Activated CD4-positive, alpha-beta T cell treated with anti-CD3 and anti-CD28 coated beads for 24 hours (primary cell): ENCODE measurements around the gene EPB41L4B.

Source experiments
- DNase-seq, 2 donors: peaks; one replicate each; pipeline ENCODE4 v3.0.0-alpha.2; 2020; ENCODE audit warnings: low read depth in 2 of 2

The EPB41L4B gene

DNA sequence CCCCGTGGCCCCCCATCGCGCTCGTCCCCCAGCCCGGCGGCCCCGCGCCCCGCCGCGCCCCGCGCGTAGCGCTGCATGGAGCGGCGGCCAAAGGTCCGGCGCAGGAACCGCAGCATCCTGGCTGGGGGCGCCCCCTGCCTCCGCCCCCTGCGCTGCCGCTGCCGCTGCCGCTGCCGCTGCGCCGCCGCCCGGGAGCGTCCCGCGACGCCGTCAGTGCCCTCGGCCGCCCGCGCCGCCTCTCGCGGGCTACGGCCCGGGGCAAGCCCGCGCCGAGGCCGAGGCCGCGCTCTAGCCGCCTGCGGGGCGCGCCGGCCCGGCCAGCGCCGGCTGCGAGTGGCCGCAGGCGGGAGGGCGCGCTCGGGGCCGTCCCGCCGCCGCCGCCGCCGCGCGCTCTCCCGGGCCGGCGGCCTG is 523 bp downstream of the EPB41L4B start:
- no peak for DNase-seq

DNA sequence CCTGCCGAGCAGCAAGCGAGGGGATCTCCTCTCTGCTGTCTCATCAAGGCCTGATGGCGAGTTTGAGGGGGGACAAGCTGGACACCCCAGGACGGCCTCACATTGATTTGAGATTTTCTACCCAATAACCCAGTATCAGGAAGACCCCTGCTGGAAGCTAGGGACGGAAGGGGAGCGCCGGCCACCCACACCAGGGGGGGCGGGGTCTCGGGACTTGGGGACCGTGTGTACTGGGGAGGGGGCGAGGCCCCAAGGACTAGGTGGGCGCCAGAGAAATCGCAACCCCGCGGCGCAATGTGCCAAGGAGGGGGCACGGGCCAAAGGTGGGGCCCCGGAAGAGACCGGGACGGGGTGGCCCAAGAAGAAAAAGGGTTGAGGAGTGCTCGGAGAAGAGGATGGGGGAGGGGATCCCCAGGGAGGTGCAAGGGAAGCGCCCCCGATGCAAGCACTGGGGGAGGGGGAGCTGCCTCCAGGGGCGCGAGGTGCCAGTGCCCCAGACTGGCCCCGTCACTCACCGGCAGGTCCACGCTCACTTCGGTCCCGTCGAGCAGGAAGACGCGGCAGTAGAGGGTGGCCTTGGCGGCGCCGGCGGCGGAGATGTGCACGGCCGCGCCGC is 1.1 kb downstream of the EPB41L4B start:
- DNase-seq, result no peak

DNA sequence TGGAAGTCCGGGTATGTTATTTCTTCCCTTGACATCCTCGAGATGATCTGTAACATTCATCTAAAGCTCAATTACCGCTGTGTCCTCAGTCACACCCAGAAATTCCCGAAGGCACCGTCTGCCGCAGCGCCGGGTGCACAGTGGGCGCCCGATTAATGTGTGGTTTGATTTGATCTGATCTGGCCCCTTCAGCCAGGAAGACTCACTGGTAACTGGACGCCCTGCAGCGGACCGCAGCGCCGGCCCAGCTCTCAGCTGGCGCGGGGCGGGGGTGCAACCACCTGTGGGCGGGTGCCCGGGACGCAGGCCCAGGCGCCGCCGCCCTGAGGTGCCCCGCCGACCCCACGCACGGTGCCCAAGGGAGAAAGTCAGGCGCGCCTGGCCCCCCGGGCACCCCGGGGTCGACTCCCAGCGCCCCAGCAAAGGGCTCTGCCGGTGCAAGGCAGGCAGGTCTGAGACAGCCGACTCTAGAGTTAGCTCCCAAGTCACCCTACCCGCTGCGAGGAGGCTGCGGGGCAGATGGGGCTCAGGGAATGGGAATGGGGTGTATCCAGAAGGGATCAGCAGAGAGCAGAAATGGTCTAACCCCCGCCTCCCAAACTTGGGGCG is 1.7 kb downstream of the EPB41L4B start:
- no peak for DNase-seq

DNA sequence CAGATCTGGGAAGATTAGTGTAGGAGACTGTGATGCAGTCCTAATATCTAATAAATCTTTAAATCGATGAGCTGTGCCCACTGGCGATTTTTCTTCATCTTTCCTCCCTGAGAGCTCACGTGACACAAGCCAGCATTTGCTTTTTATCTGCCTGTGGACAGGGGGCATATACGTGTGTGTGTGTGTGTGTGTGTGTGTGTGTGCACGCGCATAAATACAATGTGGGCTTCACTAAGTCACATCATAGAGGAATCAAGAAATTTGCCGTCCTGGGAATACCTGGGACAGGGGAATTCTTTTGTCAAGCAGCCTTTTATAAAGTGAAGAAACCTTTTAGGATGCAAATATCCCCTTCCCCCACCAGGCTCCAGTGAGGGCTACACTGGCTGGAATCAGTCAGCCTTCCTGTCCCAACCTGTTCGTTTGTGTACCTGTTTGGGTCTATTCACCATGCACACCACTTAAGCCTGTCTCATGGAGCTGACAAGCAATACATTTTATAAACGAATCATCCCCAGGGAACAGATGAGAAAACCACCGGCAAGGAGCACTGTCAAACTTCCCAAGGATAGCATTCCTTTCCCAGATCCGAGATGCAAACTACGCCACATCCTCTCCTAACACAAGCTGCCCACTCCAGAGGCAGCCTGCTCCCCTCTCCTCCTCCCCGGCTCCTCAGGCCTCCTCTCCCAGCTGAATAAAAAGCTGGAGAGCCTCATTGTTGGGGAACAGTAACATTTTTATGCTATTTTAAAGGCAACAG is 2.7 kb downstream of the EPB41L4B start:
- DNase-seq, result no peak

DNA sequence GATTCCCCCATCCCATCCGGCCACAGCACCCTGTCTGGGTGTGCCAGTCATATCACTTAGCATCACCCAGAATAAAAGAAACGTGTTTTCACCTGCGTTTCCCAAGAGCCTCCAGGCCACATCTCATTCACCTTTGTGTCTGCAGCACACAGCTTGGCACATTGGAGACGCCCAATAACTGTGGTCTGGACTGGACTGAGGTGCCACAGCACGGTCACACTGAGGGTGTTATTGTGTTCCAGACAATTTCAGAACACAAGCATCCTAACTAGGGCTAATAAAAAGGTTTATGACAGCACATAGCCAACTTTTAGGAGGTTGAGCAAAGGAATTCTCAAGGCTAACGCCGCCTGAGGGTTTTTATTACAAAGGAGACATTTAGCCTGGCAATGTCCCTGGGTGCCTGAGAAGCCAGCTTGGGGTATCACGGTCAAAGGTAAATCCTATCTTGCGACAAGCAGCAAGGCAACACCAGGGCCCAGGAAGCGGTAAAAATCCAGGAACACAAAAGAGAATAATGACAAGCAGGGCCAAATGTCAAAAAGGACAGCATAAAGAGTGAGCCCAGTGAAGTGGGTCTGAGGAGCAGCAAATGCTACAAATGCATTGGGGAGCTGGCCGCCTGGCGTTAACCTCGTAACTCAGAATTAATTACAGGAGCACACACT is 3.4 kb downstream of the EPB41L4B start:
- DNase-seq, result no peak

DNA sequence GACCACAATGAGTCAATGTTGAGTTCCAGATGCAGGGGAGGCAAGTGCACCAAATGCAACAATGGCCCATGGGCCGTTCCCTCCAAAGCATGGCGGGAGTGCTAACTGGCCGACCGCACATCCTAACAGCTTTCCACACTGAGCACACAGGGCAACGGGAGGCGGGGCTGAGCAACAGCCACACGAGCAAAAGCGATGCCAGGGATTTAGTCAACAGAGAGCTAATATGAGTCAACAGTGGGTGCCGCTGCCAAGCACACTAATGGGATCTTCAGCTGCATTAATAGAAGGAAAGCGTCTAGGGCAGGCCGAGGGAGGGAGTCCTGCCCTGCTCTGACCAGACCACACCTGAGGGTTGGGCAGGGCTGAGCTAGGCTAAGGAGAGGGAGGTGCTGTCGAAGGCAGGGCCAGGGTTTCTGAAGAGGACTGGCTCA is 4.6 kb downstream of the EPB41L4B start:
- no peak for DNase-seq

DNA sequence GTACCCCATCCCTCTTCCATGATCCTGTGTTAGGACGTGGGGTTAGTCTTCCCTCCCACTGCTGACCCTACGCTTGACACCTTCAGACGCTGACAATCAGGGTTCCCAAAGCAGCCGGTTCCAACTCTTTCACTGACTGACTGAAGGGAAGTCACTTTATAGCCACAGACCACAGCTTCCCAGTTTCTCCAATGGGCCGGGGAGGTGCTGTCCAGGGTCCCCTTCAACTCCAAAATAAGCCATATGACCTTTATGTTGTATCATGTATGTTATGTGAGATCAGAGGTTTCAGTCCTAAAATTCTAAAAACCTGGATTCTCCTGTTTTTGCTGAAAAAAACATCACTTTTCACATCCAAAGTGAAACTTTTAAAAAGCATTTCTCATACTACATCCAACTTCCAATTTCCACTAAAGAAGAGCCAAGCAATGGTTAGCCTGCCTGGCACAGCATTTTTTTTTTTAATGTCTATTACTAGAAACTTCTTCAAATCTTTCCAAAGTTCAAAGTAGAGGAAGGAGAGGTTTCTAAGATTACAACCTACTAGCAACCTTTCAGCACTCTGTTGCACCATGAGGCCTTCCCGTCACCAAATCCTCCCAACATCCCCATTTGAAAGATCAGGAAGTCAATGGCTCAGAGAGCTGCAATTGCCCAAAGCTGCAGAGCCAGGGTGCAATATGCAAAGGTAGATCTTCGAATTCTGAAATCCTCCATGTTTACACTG is 5.2 kb downstream of the EPB41L4B start:
- no peak for DNase-seq

DNA sequence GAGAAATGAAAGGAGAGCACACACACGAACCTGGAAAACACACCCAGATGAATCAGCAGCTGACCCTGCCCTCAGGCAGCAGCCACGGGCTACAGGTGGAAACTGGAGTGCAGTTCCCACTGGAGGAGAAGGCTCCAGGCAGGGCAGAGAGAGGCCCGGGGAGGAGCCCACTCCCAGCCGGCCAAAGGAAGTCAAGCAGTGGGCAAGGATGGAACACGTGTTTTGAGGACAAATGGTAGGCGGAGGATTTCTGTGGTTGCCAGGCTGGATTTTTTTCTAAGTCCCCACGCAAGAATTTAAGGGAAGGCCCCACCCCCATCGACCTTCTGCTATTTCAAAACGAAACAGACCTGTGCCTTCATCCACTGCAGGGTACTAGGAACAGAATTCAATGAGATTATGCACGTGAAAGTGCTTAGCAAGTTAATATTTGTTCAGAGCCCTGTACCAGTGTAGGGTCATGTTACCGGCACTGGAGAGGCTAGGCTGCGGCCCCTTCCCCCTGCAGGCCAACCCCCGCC is 6.8 kb downstream of the EPB41L4B start:
- no peak for DNase-seq

DNA sequence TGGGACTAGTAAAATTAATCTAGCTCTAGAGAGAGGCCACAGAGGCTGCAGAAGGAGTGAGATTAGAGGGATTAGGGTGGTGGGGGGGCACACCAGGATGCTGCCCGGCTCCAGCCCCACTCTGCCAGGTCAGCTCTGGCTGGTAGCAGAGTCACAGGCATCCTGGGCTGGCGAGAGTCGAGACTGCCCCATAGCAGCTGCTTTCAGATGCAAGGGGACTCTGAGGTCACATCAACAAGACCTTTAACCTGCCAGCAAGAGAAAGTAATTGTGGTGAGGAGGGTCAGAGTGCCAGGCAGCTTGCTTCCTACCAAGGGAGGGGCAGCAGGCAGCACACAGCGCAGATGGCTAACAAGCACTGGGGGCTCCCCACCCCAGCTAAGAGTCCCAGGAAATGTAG is 7.5 kb downstream of the EPB41L4B start:
- DNase-seq, result no peak

DNA sequence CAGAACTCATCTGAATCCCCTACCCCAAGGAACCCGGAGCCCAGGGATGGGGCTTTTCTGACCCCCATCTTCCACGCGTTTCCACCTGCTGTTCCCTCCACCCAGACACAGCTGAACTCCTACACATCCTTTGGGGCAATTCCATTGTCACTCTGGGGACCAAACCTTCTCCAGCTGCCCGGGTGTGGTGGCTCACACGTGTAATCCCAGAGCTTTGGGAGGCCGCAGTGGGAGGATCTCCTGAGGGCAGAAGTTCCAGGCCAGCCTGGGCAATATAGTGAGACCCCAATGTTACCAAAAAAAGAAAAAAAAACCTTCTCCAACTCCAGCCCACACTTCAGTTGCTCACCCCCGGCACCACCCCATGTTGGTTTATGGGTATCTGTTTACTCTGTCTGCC is 8.1 kb downstream of the EPB41L4B start:
- no peak for DNase-seq

DNA sequence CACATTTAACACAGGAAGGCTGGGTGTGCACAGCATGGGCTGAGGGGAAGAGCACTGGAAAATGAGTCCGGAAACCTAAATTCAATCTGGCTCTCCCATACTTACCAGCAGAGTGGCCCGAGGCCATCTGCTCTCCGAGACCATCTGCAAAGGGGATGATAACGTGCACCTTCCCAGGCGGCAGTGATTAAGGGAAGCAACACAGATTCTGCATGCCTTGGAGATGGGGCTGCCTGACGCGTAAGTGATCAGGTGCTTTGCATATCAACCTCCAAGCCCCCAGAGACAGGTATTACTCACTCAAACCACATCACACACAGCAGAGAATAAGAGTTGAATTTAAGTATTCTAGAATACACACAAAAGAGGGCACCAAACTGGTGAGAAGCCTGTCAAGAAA is 9.1 kb downstream of the EPB41L4B start:
- DNase-seq, result no peak

DNA sequence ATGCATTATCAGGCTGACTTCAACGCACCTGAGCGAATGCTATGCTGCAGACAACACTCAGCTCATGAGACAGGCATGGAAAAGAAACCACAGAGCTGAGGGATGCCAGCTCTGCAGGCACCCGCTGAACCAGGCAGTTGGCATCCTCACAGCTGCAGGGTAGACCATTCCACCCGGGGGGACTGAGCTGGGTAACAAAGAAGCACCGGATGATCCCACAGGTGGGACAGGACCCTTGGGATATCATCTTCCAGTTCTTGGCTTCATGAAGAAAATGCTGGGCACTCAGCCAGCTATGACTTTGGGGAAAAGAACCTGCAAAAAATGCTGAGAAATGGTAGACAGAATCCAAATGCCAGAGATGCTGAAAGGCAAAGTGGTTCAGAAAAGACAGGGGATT is 9.6 kb downstream of the EPB41L4B start:
- no peak for DNase-seq

DNA sequence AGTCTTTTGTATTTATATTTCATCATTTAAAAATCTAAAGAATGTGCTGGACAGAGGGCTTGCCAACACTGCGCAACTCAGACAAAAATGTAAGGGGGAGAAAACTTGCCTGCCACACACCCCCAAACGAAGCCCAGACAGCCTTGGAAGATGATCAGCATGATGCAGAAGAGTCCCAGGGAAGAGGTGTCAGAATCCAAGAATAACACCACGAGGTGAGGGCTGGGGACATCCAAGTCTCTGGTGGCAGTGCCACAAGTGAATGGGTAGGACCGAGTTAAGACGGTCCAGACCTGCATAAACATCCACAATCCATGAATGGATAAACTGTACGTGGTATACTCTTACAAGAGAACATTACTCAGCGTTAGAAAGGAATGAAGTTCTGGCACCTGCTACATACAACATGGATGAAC is 10.4 kb downstream of the EPB41L4B start:
- DNase-seq, result no peak

DNA sequence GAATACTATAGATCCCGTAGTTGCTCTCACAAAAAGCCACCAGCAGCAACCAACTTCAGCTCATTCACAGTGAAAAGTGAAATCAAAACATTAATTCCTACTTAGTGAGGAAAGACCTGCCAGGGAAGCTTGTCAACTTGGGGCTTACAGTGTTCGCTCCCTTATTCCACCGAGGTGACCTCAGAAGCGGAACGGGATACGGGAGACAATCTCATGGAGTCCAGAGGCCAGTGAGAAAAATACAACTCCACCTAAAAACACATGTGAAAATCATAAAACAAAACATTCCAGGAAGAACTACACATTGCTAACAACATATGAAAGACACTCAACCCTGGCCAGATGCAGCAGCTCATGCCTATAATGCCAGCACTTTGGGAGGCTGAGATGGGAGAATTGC is 11.6 kb downstream of the EPB41L4B start:
- DNase-seq, result no peak

DNA sequence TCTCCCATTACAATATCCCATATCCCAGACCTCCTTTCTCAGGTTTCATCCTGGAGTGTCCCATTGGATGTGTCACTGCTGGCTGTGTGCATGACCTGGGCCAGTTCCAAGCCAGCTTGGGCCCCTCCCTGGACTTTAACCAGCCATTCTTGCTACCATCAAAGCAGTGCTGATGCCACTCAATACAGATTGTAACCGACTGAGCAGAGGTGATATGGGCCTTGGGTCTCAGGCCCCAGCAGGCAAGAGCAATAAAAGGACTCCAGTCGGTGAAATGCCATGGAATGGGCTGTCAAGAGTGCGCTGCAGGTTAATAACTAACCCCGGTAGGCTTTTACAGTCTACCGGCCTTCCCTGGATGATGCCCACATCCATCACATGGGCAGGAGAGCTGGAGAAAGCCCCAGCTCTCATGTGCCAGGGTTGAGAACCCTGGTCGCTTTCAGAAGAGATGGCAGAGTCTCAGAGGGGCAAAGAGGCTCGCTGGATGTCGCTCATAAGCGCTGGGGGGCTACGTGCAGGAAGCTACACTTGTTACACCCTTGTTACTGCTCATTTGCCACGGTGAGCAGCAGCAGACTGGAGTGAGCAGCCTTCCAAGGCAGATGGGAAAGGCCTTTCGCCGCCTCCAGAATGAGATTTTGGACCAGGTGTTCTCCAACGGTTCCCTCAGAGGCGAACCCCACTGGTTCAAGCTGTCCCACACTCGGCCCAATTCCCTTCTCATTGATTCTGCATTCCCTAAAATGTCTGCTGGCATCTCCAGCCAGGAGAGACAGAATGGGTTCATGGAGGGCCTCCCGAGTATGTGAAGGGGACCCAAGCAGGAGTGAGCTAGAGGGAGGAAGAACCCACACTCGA is 13.2 kb downstream of the EPB41L4B start:
- DNase-seq, result no peak

DNA sequence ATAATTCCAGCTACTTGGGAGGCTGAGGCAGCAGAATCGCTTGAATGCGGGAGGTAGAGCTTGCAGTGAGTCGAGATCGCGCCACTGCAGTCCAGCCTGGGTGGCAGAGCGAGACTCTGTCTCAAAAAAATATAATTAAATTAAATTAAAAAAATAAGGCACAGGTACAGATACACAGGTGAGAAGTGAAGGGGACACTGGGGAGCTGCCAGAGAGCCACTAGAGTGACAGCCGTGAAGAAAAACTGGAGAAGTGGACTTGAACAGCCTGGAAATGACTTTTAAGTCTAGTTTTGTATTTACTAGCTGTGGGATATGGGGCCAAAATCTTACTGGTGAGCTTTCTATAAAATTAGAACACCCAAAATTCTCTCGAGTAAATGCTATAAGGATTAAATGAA is 15.1 kb downstream of the EPB41L4B start:
- no peak for DNase-seq

DNA sequence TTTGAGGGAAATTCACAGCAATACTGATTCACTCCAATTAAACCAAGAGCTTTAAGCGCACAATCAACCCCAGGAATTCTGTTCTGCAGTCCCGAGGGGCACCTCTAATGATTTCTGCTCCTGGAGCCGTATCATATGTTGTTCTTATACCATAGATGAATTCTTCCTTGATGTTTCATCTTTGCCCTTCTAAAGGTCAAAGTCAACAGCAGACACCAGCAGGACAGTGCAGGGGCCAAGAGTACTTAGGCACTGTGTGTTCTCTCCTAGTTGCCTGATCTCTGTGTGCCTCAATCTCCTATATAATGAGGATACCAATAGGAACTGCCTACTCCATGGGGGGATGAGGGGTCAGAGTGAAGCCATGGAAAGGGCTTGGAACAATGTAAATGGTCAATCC is 16.5 kb downstream of the EPB41L4B start:
- no peak for DNase-seq

DNA sequence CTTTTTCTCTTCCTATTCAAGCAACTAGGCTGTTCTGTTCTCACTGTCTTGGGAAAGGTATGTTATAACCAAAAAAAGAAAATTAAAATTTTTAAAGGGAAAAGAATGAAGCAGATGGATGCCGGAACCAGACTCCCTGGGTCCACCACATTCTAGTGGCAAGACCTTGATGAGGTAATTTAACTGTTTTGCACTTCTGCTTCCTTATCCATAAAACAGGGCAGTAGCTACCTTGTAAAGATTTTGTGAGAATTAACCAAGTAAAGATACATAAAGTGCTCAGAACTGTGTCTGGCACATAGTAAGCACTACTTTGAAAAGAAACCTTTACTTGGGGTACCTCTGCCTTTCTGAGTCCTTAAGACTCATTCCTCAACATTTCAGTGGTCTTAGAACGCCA is 17.0 kb downstream of the EPB41L4B start:
- DNase-seq, result no peak

DNA sequence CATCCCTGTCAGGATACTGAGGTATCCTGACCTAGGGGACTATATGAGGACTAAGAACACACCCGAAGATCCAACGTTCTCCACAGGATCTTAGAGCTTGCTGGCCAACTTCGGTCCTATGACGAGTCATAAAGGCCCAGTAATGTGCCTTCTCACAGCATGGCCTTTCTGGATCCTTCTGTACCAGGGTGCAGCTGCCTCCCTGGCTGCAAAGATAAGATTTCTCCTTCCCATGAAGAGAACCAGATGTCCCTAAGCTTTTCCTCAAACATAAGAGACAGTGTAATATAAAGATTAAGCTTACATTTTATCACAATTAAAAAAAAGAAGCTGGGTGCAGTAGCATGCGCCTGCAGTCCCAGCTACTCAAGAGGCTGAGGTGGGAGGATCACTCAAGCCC is 18.3 kb downstream of the EPB41L4B start:
- DNase-seq, result no peak

DNA sequence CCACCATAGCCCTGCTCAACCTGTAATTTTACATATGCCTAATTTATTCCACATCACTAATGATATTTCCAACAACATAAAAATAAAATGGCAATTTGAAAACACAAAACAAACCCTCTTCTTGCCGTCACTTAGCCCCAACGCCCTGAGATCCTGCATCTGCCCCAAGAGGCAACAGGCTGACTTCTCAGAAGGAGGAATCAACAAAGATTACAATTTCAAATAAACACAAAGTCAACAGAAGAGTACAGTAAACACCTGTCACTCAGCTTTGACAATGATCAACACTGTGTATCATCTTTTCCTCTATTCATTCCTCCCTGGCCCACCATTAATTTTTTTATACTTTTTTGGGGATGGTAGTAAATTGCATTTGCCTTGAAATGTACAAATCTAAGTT is 19.8 kb downstream of the EPB41L4B start:
- no peak for DNase-seq

DNA sequence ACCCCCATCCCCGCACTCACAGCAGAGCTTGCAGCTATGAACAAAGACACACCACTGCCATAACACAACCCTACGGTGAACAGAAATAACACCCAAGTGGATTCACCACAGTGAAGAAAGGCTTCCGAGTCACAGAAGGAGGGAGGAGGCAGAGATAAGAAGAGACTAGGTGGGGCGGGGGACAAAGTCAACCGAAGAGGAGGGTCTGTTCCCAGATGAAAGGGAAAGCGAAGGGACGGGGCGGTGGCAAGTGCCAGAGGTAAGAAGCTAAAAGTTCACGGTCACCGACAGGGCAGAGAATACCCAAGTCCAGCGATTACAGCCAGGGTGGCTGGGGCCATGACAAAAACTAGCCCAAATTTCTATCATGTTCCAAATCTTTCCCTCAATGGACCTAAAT is 21.0 kb downstream of the EPB41L4B start:
- no peak for DNase-seq
